ENCODE results near the gene SPEF1.

Gene SPEF1

DNA sequence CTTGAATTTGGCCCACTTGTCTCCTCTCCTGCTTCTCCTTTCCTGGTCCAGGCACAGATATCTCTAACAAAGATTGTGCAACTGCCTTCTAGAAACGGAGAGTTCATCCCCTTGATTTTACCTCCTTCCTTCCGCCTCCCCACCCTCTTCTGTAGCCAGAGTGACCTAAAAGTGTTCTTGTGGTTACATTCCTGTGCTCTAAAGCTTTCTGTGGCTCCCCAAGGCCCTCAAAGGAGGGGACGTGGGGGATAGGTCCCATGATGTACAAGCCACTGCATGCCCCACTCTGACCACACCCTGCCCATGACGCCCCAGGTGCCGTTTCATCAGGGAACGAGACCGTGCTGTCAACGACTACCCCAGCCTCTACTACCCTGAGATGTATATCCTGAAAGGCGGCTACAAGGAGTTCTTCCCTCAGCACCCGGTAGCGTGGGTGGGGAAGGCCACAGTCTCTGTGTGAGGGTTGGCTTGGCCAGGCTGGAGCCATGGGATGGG lies 23.1 kb upstream of the SPEF1 start:
- H3K27ac ChIP-seq: no peak overlapping the region
- TF ChIP-seq, protein P1, sequence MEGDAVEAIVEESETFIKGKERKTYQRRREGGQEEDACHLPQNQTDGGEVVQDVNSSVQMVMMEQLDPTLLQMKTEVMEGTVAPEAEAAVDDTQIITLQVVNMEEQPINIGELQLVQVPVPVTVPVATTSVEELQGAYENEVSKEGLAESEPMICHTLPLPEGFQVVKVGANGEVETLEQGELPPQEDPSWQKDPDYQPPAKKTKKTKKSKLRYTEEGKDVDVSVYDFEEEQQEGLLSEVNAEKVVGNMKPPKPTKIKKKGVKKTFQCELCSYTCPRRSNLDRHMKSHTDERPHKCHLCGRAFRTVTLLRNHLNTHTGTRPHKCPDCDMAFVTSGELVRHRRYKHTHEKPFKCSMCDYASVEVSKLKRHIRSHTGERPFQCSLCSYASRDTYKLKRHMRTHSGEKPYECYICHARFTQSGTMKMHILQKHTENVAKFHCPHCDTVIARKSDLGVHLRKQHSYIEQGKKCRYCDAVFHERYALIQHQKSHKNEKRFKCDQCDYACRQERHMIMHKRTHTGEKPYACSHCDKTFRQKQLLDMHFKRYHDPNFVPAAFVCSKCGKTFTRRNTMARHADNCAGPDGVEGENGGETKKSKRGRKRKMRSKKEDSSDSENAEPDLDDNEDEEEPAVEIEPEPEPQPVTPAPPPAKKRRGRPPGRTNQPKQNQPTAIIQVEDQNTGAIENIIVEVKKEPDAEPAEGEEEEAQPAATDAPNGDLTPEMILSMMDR (conservative IDR thresholded peaks at IDR 0.05): no peak
- TF ChIP-seq ZFX (IDR thresholded peaks at IDR 0.05): no peak

DNA sequence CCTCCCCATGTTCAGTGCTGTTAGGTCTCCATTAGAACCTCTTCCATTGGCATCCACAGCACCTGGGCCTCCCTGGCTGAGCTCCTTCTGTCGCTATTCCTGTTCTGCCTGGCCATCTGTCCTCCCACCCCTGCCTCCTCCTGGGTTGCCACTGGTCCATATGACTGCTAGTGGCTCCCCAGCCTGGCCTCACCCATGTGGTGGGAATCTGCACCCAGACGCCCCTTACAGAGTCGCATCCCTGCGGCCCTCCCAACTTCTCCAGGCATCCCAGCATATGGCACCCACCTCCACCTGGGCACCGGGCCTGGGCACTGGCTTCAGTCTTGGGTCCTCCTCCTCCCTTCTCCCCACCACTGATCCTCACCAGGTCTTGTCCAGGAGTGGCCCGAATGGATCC lies 22.6 kb upstream of the SPEF1 start:
- H3K27ac ChIP-seq: no peak overlapping the region
- TF ChIP-seq ZFX (IDR thresholded peaks at IDR 0.05): no peak
- TF ChIP-seq, protein P1 (conservative IDR thresholded peaks at IDR 0.05): no peak

DNA sequence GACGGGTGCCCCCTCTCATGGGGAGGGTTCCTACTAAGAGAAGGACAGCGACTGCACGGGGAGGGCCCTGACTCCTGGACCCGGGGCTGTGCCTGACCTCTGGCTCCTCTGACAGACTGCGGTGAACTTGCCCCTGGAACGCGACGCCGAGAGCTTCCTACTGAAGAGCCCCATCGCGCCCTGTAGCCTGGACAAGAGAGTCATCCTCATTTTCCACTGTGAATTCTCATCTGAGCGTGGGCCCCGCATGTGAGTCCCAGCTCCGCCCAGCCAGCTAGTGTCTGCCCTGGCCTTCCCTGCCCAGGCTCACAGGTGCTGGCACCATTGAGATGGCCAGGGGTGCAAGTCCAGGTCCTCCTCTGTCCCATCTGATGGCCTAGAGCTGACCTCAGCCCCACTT lies 22.0 kb upstream of the SPEF1 start:
- no peak for TF ChIP-seq ZFX (IDR thresholded peaks at IDR 0.05)
- TF ChIP-seq, protein P1 (conservative IDR thresholded peaks at IDR 0.05): no peak
- no peak overlapping the region for H3K27ac ChIP-seq

DNA sequence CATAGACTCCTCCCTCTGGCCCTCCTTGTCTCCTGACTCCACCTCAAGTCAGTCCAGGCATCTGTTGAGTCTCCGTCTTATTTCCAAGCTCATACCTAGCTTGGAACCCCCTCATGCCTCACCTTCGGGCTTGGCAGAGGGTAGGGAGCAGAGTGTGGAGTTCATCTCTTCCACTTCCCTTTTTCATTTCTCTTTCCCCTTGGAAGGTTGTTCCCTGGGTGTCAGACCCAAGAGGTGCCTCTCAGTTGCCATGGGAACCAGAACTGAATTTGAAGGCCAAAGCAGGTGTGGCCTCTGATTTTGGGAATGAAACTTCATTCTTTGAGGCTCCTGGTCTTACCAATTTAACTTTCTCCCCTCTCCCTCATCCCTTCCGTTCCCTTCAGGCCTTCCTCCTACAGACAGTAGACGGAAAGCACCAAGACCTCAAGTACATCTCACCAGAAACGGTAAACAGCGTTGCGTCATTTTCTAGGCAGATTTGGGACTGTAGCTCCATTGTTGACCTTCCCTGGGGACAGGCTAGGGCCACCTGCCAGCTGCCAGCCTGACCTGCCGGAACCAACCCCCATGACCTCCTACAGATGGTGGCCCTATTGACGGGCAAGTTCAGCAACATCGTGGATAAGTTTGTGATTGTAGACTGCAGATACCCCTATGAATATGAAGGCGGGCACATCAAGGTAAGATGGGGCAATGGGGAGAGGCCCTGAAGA lies 21.4 kb upstream of the SPEF1 start:
- H3K27ac ChIP-seq: no peak overlapping the region
- TF ChIP-seq, protein P1 (conservative IDR thresholded peaks at IDR 0.05): no peak
- TF ChIP-seq ZFX (IDR thresholded peaks at IDR 0.05): no peak

DNA sequence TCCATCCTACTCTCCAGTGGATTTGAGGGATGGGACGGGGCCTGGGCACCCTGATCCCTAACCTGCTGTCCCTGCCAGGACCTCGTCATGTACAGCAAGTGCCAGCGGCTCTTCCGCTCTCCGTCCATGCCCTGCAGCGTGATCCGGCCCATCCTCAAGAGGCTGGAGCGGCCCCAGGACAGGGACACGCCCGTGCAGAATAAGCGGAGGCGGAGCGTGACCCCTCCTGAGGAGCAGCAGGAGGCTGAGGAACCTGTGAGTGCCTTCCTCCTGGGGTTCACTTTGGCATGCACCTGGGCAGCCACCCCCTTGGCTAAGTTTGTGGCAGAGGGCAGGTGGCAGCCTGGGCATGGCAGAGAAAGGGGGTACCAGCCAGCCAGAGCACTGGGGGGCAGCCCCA lies 20.6 kb upstream of the SPEF1 start:
- TF ChIP-seq, protein P1 (conservative IDR thresholded peaks at IDR 0.05): no peak
- no peak for TF ChIP-seq ZFX (IDR thresholded peaks at IDR 0.05)
- no peak overlapping the region for H3K27ac ChIP-seq

DNA sequence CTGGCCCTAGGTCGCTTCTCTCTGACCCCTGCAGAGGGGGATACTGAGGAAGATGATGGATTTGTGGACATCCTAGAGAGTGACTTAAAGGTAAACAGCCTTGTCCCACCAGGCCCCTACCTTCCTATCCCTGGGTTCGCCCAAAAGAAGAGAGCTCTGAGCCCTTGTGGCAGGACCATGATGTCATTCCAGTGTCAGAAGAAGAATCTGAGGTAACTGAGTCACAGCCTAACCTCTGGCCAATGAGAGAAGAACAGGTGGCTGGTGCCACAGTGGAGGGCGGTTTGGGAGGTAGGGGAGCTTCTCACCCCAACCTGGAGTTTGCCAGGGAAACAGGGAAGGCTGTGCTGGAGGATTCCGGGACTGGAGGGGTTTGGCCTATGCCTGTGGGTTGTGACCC lies 20.1 kb upstream of the SPEF1 start:
- TF ChIP-seq, protein P1 (conservative IDR thresholded peaks at IDR 0.05): no peak
- TF ChIP-seq ZFX (IDR thresholded peaks at IDR 0.05): no peak
- no peak overlapping the region for H3K27ac ChIP-seq

DNA sequence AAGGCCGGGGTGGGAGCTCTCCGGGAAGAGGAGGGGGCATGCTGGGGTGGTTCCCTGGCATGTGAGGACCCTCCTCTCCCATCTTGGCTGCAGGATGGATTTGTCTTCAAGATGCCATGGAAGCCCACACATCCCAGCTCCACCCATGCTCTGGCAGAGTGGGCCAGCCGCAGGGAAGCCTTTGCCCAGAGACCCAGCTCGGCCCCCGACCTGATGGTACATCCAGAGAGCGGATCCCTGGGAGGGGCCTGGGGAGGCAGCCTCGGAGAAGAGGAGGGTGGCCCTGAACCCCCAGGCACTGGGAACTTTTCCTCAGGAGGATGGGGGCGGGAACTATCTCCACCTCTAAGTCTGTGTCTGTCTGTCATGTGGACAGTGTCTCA lies 19.6 kb upstream of the SPEF1 start:
- no peak overlapping the region for H3K27ac ChIP-seq
- no peak for TF ChIP-seq ZFX (IDR thresholded peaks at IDR 0.05)
- TF ChIP-seq, protein P1 (conservative IDR thresholded peaks at IDR 0.05): no peak
